ENCODE data around the gene ABCC3.

DNA sequence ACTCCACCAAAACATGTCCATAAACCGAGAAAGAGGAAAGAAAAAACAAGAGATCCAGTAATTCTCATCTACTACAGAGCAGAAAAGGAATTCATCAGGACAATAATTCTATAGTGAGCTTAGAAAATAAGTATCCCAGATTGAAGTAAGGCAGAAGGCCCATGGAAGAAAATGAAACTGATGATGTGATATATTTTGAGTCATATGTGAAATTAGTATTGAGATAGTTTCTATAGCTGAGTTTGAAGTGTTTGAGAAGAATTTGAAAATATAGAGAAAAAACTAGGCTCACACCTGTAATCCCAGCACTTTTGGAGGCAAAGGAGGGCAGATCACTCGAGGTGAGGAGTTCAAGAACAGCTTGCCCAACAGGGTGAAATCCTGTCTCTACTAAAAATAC is 104.4 kb downstream of the ABCC3 start:
- TF ChIP-seq, protein P1, sequence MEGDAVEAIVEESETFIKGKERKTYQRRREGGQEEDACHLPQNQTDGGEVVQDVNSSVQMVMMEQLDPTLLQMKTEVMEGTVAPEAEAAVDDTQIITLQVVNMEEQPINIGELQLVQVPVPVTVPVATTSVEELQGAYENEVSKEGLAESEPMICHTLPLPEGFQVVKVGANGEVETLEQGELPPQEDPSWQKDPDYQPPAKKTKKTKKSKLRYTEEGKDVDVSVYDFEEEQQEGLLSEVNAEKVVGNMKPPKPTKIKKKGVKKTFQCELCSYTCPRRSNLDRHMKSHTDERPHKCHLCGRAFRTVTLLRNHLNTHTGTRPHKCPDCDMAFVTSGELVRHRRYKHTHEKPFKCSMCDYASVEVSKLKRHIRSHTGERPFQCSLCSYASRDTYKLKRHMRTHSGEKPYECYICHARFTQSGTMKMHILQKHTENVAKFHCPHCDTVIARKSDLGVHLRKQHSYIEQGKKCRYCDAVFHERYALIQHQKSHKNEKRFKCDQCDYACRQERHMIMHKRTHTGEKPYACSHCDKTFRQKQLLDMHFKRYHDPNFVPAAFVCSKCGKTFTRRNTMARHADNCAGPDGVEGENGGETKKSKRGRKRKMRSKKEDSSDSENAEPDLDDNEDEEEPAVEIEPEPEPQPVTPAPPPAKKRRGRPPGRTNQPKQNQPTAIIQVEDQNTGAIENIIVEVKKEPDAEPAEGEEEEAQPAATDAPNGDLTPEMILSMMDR (IDR thresholded peaks at IDR 0.05) = no peak
- no peak for TF ChIP-seq ZFX (IDR thresholded peaks at IDR 0.05; ENCODE audit: borderline replicate concordance)

All from 22Rv1 (cell line).